SH-SY5Y (cell line): Measurements from ENCODE around the gene KRT2.

Experiments used
- GATA2 ChIP-seq: IDR thresholded peaks from 2 replicates; pipeline ENCODE4 v1.6.1; 2011; ENCODE audit warnings: mild to moderate bottlenecking, low read depth, low read length
- GATA3 ChIP-seq: IDR thresholded peaks from 2 replicates; pipeline ENCODE4 v1.6.1; 2011; ENCODE audit warnings: low read depth, mild to moderate bottlenecking, low read length, moderate library complexity

- TF ChIP-seq GATA2 (no peak), GATA3 (no peak)
Measured at GRCh38 chr12:52659951-52660350, 7.9 kb upstream of the KRT2 start.
